ENCODE data around the gene GADL1. TPM values are rescaled to one million over a fixed set of nuclear protein-coding genes. Genes with fewer than 3 reads are reported as not detected.

GADL1 gene
- total RNA-seq, 1 donor from 2014 or later = not detected

GRCh38 chr3:30695302-30696061 lies 199.0 kb downstream of the GADL1 start:
- Mint-ChIP-seq H3K4me1 (ENCODE audit: low read depth, unreplicated experiment) (peaks cover 13% of the 10 kb centered on the region), H3K27ac (ENCODE audit: unreplicated experiment) (no peak overlapping the region), H3K27me3 (ENCODE audit: unreplicated experiment) (no peaks in the 10 kb centered on the region), H3K4me3 (ENCODE audit: unreplicated experiment) (no peak overlapping the region), H3K36me3 (ENCODE audit: unreplicated experiment) (no peaks in the 10 kb centered on the region), H3K9me3 (ENCODE audit: unreplicated experiment) (peaks cover 2% of the 10 kb centered on the region)
- TF ChIP-seq CTCF (IDR thresholded peaks at IDR 0.05; ENCODE audit: partially characterized antibody, unreplicated experiment) = no peak
- DNase-seq = no peak

GRCh38 chr3:30694668-30695067 lies 199.8 kb downstream of the GADL1 start:
- TF ChIP-seq CTCF (IDR thresholded peaks at IDR 0.05; ENCODE audit: partially characterized antibody, unreplicated experiment) = no peak
- Mint-ChIP-seq H3K9me3 (ENCODE audit: unreplicated experiment) (peaks cover 2% of the 10 kb centered on the region), H3K36me3 (ENCODE audit: unreplicated experiment) (no peaks in the 10 kb centered on the region), H3K27ac (ENCODE audit: unreplicated experiment) (no peak overlapping the region), H3K4me3 (ENCODE audit: unreplicated experiment) (no peak overlapping the region), H3K27me3 (ENCODE audit: unreplicated experiment) (no peaks in the 10 kb centered on the region), H3K4me1 (ENCODE audit: low read depth, unreplicated experiment) (peaks cover 13% of the 10 kb centered on the region)
- DNase-seq = no peak

- no peak for TF ChIP-seq CTCF (IDR thresholded peaks at IDR 0.05; ENCODE audit: partially characterized antibody, unreplicated experiment)
- peaks cover 2% of the 10 kb centered on the region for H3K9me3 Mint-ChIP-seq (ENCODE audit: unreplicated experiment)
- peaks cover 15% of the 10 kb centered on the region for H3K4me1 Mint-ChIP-seq (ENCODE audit: low read depth, unreplicated experiment)
- no peaks in the 10 kb centered on the region for H3K36me3 Mint-ChIP-seq (ENCODE audit: unreplicated experiment)
- no peak overlapping the region for H3K4me3 Mint-ChIP-seq (ENCODE audit: unreplicated experiment)
- no peak for DNase-seq
- H3K27ac Mint-ChIP-seq (ENCODE audit: unreplicated experiment) = no peak overlapping the region
- H3K27me3 Mint-ChIP-seq (ENCODE audit: unreplicated experiment) = no peaks in the 10 kb centered on the region
These were observed 200.3 kb downstream of the GADL1 start for GRCh38 chr3:30694148-30694547.

GRCh38 chr3:30693470-30694120 lies 200.9 kb downstream of the GADL1 start:
- Mint-ChIP-seq H3K4me1 (ENCODE audit: low read depth, unreplicated experiment) (peaks cover 18% of the 10 kb centered on the region), H3K9me3 (ENCODE audit: unreplicated experiment) (peaks cover 2% of the 10 kb centered on the region), H3K36me3 (ENCODE audit: unreplicated experiment) (no peaks in the 10 kb centered on the region), H3K27me3 (ENCODE audit: unreplicated experiment) (no peaks in the 10 kb centered on the region), H3K27ac (ENCODE audit: unreplicated experiment) (no peak overlapping the region), H3K4me3 (ENCODE audit: unreplicated experiment) (no peak overlapping the region)
- DNase-seq = no peak
- TF ChIP-seq CTCF (IDR thresholded peaks at IDR 0.05; ENCODE audit: partially characterized antibody, unreplicated experiment) = peak; percentile 77
